Esophagus squamous epithelium (tissue), 5 donors: ENCODE results near the gene ADAM10. TPM values are rescaled to one million over a fixed set of nuclear protein-coding genes. Genes with fewer than 3 reads are reported as not detected.

Experiments
- DNase-seq: peaks from one replicate; lab custom pipeline; 2025; lab: John Stamatoyannopoulos, UW
- H3K27ac ChIP-seq, 4 donors: fragments of 200-600 bp; sonication (generic); one replicate each; pipeline ENCODE4 v1.5.1; 2016 to 2019; ENCODE audit warnings: mild to moderate bottlenecking in 1 of 4
- H3K27me3 ChIP-seq, 4 donors: fragments of 200-600 bp; sonication (generic); 1 replicate in 3 of 4; 2 replicates in 1 of 4; pipeline versions ENCODE4 v1.5.1 to v1.6.0; 2017 to 2021; ENCODE audit warnings: antibody characterized with exemption in 1 of 4
- H3K36me3 ChIP-seq, 3 donors: fragments of 200-600 bp; sonication (generic); one replicate each; pipeline ENCODE4 v1.5.1; 2016 to 2019
- H3K4me1 ChIP-seq, 3 donors: fragments of 200-600 bp; sonication (generic); one replicate each; pipeline ENCODE4 v1.5.1; 2017 to 2019
- H3K4me3 ChIP-seq, 4 donors: fragments of 200-600 bp; sonication (generic); 1 replicate in 3 of 4; 2 replicates in 1 of 4; pipeline ENCODE4 v1.5.1; 2016 to 2019; ENCODE audit warnings: mild to moderate bottlenecking in 2 of 4, moderate library complexity in 1 of 4
- H3K9me3 ChIP-seq, 3 donors: fragments of 200-600 bp; sonication (generic); one replicate each; pipeline ENCODE4 v1.5.1; 2016 to 2019
- CTCF ChIP-seq, 6 experiments: fragments of 450-650 bp in 4 of 6; fragments of 200-600 bp in 2 of 6; sonication (generic) in 2 of 6; IDR thresholded peaks; one replicate each; pipeline ENCODE4 v1.5.1; 2016 to 2019; ENCODE audit warnings: antibody characterized with exemption in 6 of 6, mild to moderate bottlenecking in 4 of 6, moderate library complexity in 4 of 6
- POLR2A ChIP-seq, 4 donors: fragments of 450-650 bp; IDR thresholded peaks; one replicate each; pipeline ENCODE4 v1.6.1; 2017; ENCODE audit warnings: antibody characterized with exemption in 4 of 4, mild to moderate bottlenecking in 4 of 4, moderate library complexity in 3 of 4
- WGBS, 2 donors: methylation state at CpG; one replicate each; pipeline ENCODE4 v1.1.5; 2018; 5-methylcytosine and 5-hydroxymethylcytosine counted together
- intact Hi-C: fragments of 100-400 bp; cut with DNase I; formaldehyde crosslinking; loops from one replicate; pipeline ENCODE4 v1.15.0; 2022
- total RNA-seq, 4 donors: library from RNA; depleted of rRNA; stranded (reverse); fragments of >200 nt; gene quantifications; one replicate each; pipeline ENCODE4 v1.1.0, GENCODE V29; 2016
- donor health status: DM: yes; HTN: yes; CAD: no.

Gene ADAM10
- total RNA-seq, 4 donors from 2014 or later = 34.3 to 61.3 (median 52.8) TPM

- intact Hi-C loops = no loop called here
- TF ChIP-seq CTCF (IDR thresholded peaks at IDR 0.05) (no peak), POLR2A (IDR thresholded peaks at IDR 0.05) (no peak)
- Histone ChIP-seq H3K27ac (no peak overlapping the region), H3K9me3 (no peaks in the 10 kb centered on the region), H3K27me3 (no peaks in the 10 kb centered on the region), H3K4me1 (no peaks in the 10 kb centered on the region), H3K4me3 (no peak overlapping the region), H3K36me3 (peaks cover 0 to 48% (median 0%) of the 10 kb centered on the region in 3 donors)
- no peak for DNase-seq
- 86 to 87% methylated on average over 1 of the region's 1 CpG for WGBS, 2 donors
Observed at GRCh38 chr15:58593870-58594269, 155.6 kb downstream of the ADAM10 start.

GRCh38 chr15:58590926-58591325, 158.6 kb downstream of the ADAM10 start:
- H3K36me3 ChIP-seq = peaks cover 0 to 27% (median 0%) of the 10 kb centered on the region in 3 donors
- no peaks in the 10 kb centered on the region for H3K4me1 ChIP-seq
- 50 to 52% methylated on average over 1 of the region's 1 CpG for WGBS, 2 donors
- intact Hi-C loops = no loop called here
- H3K4me3 ChIP-seq = no peak overlapping the region
- TF ChIP-seq CTCF (IDR thresholded peaks at IDR 0.05) = no peak
- no peak for TF ChIP-seq POLR2A (IDR thresholded peaks at IDR 0.05)
- H3K9me3 ChIP-seq = no peaks in the 10 kb centered on the region
- no peak overlapping the region for H3K27ac ChIP-seq
- H3K27me3 ChIP-seq = no peaks in the 10 kb centered on the region
- no peak for DNase-seq

- no peak for DNase-seq
- 100% methylated on average over 1 of the region's 1 CpG for WGBS, 2 donors
- H3K27me3 ChIP-seq = no peaks in the 10 kb centered on the region
- no peaks in the 10 kb centered on the region for H3K4me1 ChIP-seq
- H3K27ac ChIP-seq = no peak overlapping the region
- H3K36me3 ChIP-seq = peaks cover 0 to 21% (median 0%) of the 10 kb centered on the region in 3 donors
- H3K4me3 ChIP-seq = no peak overlapping the region
- intact Hi-C loops = no loop called here
- no peaks in the 10 kb centered on the region for H3K9me3 ChIP-seq
- TF ChIP-seq CTCF (IDR thresholded peaks at IDR 0.05) (no peak), POLR2A (IDR thresholded peaks at IDR 0.05) (no peak)
Observed at GRCh38 chr15:58590236-58590635, 159.3 kb downstream of the ADAM10 start.

GRCh38 chr15:58589047-58589446, 160.5 kb downstream of the ADAM10 start:
- intact Hi-C loops = no loop called here
- no peak overlapping the region for H3K27ac ChIP-seq
- 89 to 90% methylated on average over 3 of the region's 3 CpGs for WGBS, 2 donors

GRCh38 chr15:58588096-58588495, 161.4 kb downstream of the ADAM10 start:
- H3K9me3 ChIP-seq = no peaks in the 10 kb centered on the region
- TF ChIP-seq CTCF (IDR thresholded peaks at IDR 0.05) = no peak
- no peak for TF ChIP-seq POLR2A (IDR thresholded peaks at IDR 0.05)
- H3K27me3 ChIP-seq = no peaks in the 10 kb centered on the region
- DNase-seq = no peak
- intact Hi-C loops = no loop called here
- no peak overlapping the region for H3K4me3 ChIP-seq
- peaks cover 0 to under 1% (median 0%) of the 10 kb centered on the region in 3 donors for H3K36me3 ChIP-seq
- no peak overlapping the region for H3K27ac ChIP-seq
- no peaks in the 10 kb centered on the region for H3K4me1 ChIP-seq
- 82 to 100% methylated on average over 1 of the region's 1 CpG for WGBS, 2 donors

More at GRCh38 chr15:58589047-58589446, 160.5 kb downstream of the ADAM10 start:
- no peaks in the 10 kb centered on the region for H3K27me3 ChIP-seq
- no peak for TF ChIP-seq CTCF (IDR thresholded peaks at IDR 0.05)
- no peaks in the 10 kb centered on the region for H3K4me1 ChIP-seq
- peaks cover 0 to 10% (median 0%) of the 10 kb centered on the region in 3 donors for H3K36me3 ChIP-seq
- H3K9me3 ChIP-seq = no peaks in the 10 kb centered on the region
- no peak for DNase-seq
- no peak overlapping the region for H3K4me3 ChIP-seq
